GM13977 (cell line): ENCODE measurements around the gene KCNQ1.
A peak's percentile ranks its signal among the peaks of the same experiment; 100 is the strongest.

ENCODE experiments used
- DNase-seq: peaks from one replicate; pipeline ENCODE4 v3.0.0; 2012; ENCODE audit warnings: low spot score
- CTCF ChIP-seq: IDR thresholded peaks from 2 replicates; pipeline ENCODE4 v1.5.1; 2012; ENCODE audit warnings: mild to moderate bottlenecking, control low read depth; ENCODE audit not compliant: insufficient read depth; ENCODE audit errors: extremely low read depth, missing control alignments
- in situ Hi-C: fragments of 300-500 bp; cut with MboI; formaldehyde crosslinking; loops from one replicate; pipeline ENCODE4 v1.12.0; 2022; ENCODE audit warnings: low sequenced_read_pairs, low pct_unique_long_range_greater_than_20kb, mixed read lengths, inconsistent platforms; ENCODE audit not compliant: unreplicated experiment

The KCNQ1 gene

GRCh38 chr11:2420502-2421225 is 24.1 kb upstream of the KCNQ1 start:
- peak; percentile 99 for TF ChIP-seq CTCF
- peak; percentile 97 for DNase-seq
- in situ Hi-C loops, result loop anchor here (10.0 to 25.0 kb wide), 2 partner anchors 233 to 474 kb away; no protein-coding TSS in a partner anchor

GRCh38 chr11:2421226-2421994 is 23.4 kb upstream of the KCNQ1 start:
- in situ Hi-C loops, result loop anchor here (10.0 to 25.0 kb wide), 2 partner anchors 234 to 473 kb away; no protein-coding TSS in a partner anchor
- no peak for TF ChIP-seq CTCF
- no peak for DNase-seq

- DNase-seq, result no peak
- TF ChIP-seq CTCF, result no peak
- in situ Hi-C loops, result loop anchor here (10.0 to 25.0 kb wide), 2 partner anchors 235 to 473 kb away; no protein-coding TSS in a partner anchor
Measured at GRCh38 chr11:2421996-2422395, 22.8 kb upstream of the KCNQ1 start.

- no peak for TF ChIP-seq CTCF
- DNase-seq, result no peak
- in situ Hi-C loops, result loop anchor here (10.0 to 25.0 kb wide), 2 partner anchors 235 to 472 kb away; no protein-coding TSS in a partner anchor
Measured at GRCh38 chr11:2422461-2423156, 22.2 kb upstream of the KCNQ1 start.

GRCh38 chr11:2423157-2424025 is 21.4 kb upstream of the KCNQ1 start:
- DNase-seq, result no peak
- in situ Hi-C loops, result loop anchor here (10.0 to 25.0 kb wide), 2 partner anchors 236 to 471 kb away; no protein-coding TSS in a partner anchor
- no peak for TF ChIP-seq CTCF
